ENCODE measurements around the gene NDUFA7.
A peak's percentile ranks its signal among the peaks of the same experiment; 100 is the strongest.
"Not testable (repeated sequence)": the region's sequence is repeated elsewhere in the genome, so short reads cannot be mapped to it uniquely, and the experiment has no call there.

The NDUFA7 gene

GRCh38 chr19:8341504-8341903 lies 20.3 kb upstream of the NDUFA7 start:
- DNase-seq (ENCODE audit: low spot score), result not testable (repeated sequence)

GRCh38 chr19:8340341-8341096 lies 19.3 kb upstream of the NDUFA7 start:
- DNase-seq (ENCODE audit: low spot score), result peak; percentile 71

- no peak for DNase-seq (ENCODE audit: low spot score)
Observed at GRCh38 chr19:8338835-8339234, 17.7 kb upstream of the NDUFA7 start.

- DNase-seq (ENCODE audit: low spot score), result no peak
Observed at GRCh38 chr19:8337728-8338127, 16.6 kb upstream of the NDUFA7 start.

- DNase-seq (ENCODE audit: low spot score), result no peak
Observed at GRCh38 chr19:8336660-8337059, 15.5 kb upstream of the NDUFA7 start.

GRCh38 chr19:8336072-8336569 lies 14.9 kb upstream of the NDUFA7 start:
- DNase-seq (ENCODE audit: low spot score), result no peak

- no peak for DNase-seq (ENCODE audit: low spot score)
Observed at GRCh38 chr19:8335343-8336071, 14.3 kb upstream of the NDUFA7 start.

GRCh38 chr19:8334458-8335342 lies 13.5 kb upstream of the NDUFA7 start:
- peak; percentile 79 for DNase-seq (ENCODE audit: low spot score)

- no peak for DNase-seq (ENCODE audit: low spot score)
Observed at GRCh38 chr19:8333767-8334457, 12.7 kb upstream of the NDUFA7 start.

GRCh38 chr19:8332976-8333766 lies 12.0 kb upstream of the NDUFA7 start:
- DNase-seq (ENCODE audit: low spot score), result no peak

GRCh38 chr19:8331263-8331845 lies 10.2 kb upstream of the NDUFA7 start:
- no peak for DNase-seq (ENCODE audit: low spot score)

- DNase-seq (ENCODE audit: low spot score), result no peak
Observed at GRCh38 chr19:8329996-8330395, 8.8 kb upstream of the NDUFA7 start.

GRCh38 chr19:8325454-8325853 lies 4.3 kb upstream of the NDUFA7 start:
- DNase-seq (ENCODE audit: low spot score), result no peak

- DNase-seq (ENCODE audit: low spot score), result no peak
Observed at GRCh38 chr19:8324186-8325050, 3.2 kb upstream of the NDUFA7 start.

GRCh38 chr19:8323781-8324185 lies 2.6 kb upstream of the NDUFA7 start:
- DNase-seq (ENCODE audit: low spot score), result no peak

GRCh38 chr19:8322638-8322997 lies 1.4 kb upstream of the NDUFA7 start:
- DNase-seq (ENCODE audit: low spot score), result no peak

GRCh38 chr19:8321986-8322637 lies 937 bp upstream of the NDUFA7 start:
- no peak for DNase-seq (ENCODE audit: low spot score)

GRCh38 chr19:8320564-8321066 lies 560 bp downstream of the NDUFA7 start:
- no peak for DNase-seq (ENCODE audit: low spot score)
